ACC112 (cell line): ENCODE results near the gene GSTM3.

Experiments
- H2AFZ ChIP-seq: fragments of 200-600 bp; sonication (generic); one replicate; pipeline ENCODE4 v1.6.0; 2017; ENCODE audit warnings: antibody characterized with exemption, low read length; ENCODE audit not compliant: unreplicated experiment
- H3K27ac ChIP-seq: fragments of 200-600 bp; sonication (generic); 2 replicates; pipeline ENCODE4 v1.5.1; 2014; ENCODE audit warnings: low read depth, mild to moderate bottlenecking, antibody characterized with exemption, low read length, moderate library complexity
- H3K27me3 ChIP-seq: fragments of 200-600 bp; sonication (generic); 2 replicates; pipeline ENCODE4 v1.6.1; 2014; ENCODE audit warnings: mild to moderate bottlenecking, antibody characterized with exemption, low read length, moderate library complexity, mixed read lengths; ENCODE audit not compliant: insufficient read depth
- H3K36me3 ChIP-seq: fragments of 200-600 bp; sonication (generic); 2 replicates; pipeline ENCODE4 v1.6.1; 2016; ENCODE audit warnings: mild to moderate bottlenecking, antibody characterized with exemption, low read length, moderate library complexity, mixed read lengths; ENCODE audit not compliant: insufficient read depth
- H3K4me1 ChIP-seq: fragments of 200-600 bp; sonication (generic); one replicate; pipeline ENCODE4 v1.6.1; 2016; ENCODE audit warnings: low read length, mixed read lengths; ENCODE audit not compliant: insufficient read depth, unreplicated experiment, control insufficient read depth
- H3K4me3 ChIP-seq: fragments of 200-600 bp; sonication (generic); 2 replicates; pipeline ENCODE4 v1.5.1; 2014; ENCODE audit warnings: mild to moderate bottlenecking, low read depth, low read length
- H3K79me2 ChIP-seq: fragments of 200-600 bp; sonication (generic); one replicate; pipeline ENCODE4 v1.6.0; 2016; ENCODE audit warnings: low read length; ENCODE audit not compliant: control insufficient read depth, unreplicated experiment, insufficient read depth

Gene GSTM3

DNA sequence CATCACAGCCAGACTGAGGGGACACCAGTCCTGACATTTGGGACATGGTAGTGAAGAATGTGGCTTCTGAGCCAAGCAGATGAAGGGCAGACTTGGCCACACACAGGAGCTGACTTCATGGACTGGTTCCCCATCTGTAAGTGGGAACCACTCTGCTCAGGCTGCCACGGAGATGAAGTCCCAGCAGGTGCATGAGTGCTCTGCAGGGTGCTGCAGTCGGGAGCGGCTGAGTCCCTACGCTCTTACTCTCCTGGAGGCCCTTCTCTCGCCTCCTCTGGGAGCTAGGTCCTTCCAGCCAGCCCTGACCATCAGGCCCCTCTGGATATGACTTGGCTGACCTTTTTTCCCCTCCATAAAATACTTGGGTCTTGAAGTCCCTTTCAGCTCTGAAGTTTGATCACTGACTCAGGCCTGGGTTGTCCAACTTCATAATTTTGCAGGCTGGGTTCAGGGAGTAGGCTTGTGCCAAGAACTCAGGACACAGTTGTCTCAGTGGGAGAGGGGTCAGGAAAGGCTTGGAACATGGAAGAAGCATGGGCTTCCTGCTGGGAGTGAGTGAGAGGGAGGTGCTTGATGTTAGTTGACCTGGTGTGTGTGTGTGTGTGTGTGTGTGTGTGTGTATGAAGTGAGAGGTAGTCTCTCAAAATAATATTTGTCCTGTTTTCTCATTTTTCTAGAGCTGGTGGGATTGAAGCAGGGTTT, 43.9 kb upstream of the GSTM3 start:
- Histone ChIP-seq H3K27me3 (no peaks in the 10 kb centered on the region), H3K36me3 (no peaks in the 10 kb centered on the region; the same call in 1 of the 2 replicates), H3K27ac (no peak overlapping the region), H3K79me2 (no peaks in the 10 kb centered on the region), H3K4me3 (no peak overlapping the region), H3K4me1 (peaks cover 41% of the 10 kb centered on the region), H2AFZ (no peak overlapping the region)

DNA sequence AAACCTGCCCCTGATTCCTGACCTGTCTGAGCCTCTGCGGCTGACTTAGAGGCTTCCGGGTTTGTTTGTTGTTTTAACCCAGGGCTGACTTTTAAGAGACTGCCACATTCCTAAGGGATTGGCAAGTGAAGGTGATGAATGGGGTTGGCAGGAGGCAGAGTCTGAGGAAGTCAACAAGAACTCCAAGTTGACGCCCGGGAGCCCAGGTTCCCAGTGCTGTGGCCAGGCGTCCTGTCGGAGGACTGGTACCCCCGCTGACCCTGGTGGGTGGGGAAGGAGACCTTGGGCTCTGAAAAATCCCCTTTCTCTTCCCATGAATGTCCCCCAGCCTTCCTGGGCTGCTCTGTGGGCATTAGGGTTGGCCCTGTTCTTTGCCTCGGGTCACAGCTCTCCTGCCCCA, 42.6 kb upstream of the GSTM3 start:
- Histone ChIP-seq H2AFZ (peak overlapping the region; percentile 21), H3K36me3 (no peaks in the 10 kb centered on the region; the same call in 1 of the 2 replicates), H3K4me1 (peaks cover 41% of the 10 kb centered on the region), H3K27me3 (no peaks in the 10 kb centered on the region), H3K27ac (no peak overlapping the region; the same call in 1 of the 2 replicates), H3K79me2 (no peaks in the 10 kb centered on the region), H3K4me3 (peak overlapping the region; percentile 25; the same call in 1 of the 2 replicates)

DNA sequence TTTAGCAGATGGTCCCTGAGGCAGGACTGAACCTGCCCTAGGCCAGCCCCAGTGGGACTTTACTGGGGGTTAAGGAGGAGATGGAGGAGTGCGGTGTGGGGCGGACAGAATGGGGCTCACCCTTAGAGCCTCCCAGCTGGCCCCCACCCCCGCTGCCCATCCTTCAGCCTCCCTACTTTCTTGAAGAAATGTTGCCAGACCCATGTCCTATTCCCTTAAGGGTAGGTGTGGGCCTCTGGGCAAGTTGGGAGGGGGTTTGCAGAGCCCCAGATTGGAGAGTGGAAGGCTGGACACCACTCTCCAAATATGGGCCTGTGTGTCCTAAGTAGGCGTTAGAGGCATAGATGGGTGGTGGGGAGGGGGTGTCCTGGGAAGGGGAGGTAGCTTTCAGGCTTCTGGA, 42.1 kb upstream of the GSTM3 start:
- no peaks in the 10 kb centered on the region for H3K27me3 ChIP-seq
- no peak overlapping the region for H3K4me3 ChIP-seq
- H3K36me3 ChIP-seq, result no peaks in the 10 kb centered on the region; the same call in 1 of the 2 replicates
- H3K27ac ChIP-seq, result no peak overlapping the region
- peaks cover 41% of the 10 kb centered on the region for H3K4me1 ChIP-seq
- H2AFZ ChIP-seq, result no peak overlapping the region
- no peaks in the 10 kb centered on the region for H3K79me2 ChIP-seq

DNA sequence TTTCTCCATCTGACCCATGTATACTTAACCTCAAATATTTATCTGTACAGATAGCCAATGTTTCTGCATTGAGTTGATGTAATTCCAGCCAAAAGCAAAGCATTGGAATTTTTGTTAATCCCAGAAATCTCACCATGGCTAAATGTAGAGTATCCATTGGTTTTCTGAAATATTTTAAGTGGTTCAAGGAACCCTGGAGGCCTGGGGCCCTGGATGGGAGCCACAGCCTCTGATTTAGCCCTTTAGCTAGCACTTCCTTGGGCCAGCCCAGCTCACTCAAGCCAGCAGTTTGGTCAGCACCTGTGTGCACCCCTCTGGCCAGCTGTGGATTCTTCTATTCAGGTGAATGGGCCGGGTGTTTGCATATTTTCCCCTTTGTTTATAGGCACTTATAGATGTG, 41.7 kb upstream of the GSTM3 start:
- Histone ChIP-seq H3K79me2 (no peaks in the 10 kb centered on the region), H2AFZ (no peak overlapping the region), H3K27ac (no peak overlapping the region), H3K27me3 (no peaks in the 10 kb centered on the region), H3K4me1 (peaks cover 38% of the 10 kb centered on the region), H3K4me3 (no peak overlapping the region), H3K36me3 (no peaks in the 10 kb centered on the region; the same call in 1 of the 2 replicates)

DNA sequence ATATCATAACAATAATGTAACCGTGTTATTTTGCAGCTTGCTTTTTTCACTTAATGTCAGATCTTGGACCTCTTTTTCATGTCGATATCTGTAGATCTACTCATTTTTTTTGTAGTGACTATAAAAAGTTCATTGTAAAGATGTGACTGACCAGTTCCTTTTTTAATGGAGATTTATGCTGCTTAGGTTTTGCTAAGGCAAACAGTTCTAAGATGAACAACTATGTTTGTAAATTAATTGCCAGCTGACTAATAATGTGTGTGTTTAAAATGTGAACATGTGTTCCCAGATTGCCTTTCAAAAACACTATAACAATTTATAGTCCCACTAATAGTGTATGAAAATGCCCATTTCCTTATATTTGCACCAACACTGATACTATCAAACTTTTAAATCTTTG, 41.0 kb upstream of the GSTM3 start:
- H2AFZ ChIP-seq, result no peak overlapping the region
- H3K4me1 ChIP-seq, result peaks cover 38% of the 10 kb centered on the region
- no peak overlapping the region for H3K27ac ChIP-seq
- H3K36me3 ChIP-seq, result no peaks in the 10 kb centered on the region; the same call in 1 of the 2 replicates
- no peak overlapping the region for H3K4me3 ChIP-seq
- no peaks in the 10 kb centered on the region for H3K27me3 ChIP-seq
- no peaks in the 10 kb centered on the region for H3K79me2 ChIP-seq

DNA sequence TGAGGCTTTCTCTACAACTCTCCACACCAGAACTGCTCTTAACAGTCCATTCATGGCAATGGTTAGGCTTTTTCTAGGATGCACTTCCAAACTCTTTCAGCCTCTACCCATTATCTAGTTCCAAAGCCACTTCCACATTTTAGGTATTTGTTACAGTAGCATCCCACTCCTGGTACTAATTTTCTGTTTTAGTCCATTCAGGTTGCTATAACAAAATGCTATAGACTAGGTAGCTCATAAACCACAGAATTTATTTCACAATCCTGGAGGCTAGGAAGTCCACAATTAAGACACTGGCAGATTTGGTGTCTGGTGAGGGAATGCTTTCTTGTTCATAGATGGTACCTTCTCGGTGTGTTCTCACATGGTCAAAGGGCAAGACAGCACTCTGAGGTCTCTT, 40.1 kb upstream of the GSTM3 start:
- Histone ChIP-seq H3K4me3 (no peak overlapping the region), H3K36me3 (no peaks in the 10 kb centered on the region; the same call in 1 of the 2 replicates), H3K27me3 (no peaks in the 10 kb centered on the region), H2AFZ (no peak overlapping the region), H3K79me2 (no peaks in the 10 kb centered on the region), H3K4me1 (peaks cover 30% of the 10 kb centered on the region), H3K27ac (no peak overlapping the region)

DNA sequence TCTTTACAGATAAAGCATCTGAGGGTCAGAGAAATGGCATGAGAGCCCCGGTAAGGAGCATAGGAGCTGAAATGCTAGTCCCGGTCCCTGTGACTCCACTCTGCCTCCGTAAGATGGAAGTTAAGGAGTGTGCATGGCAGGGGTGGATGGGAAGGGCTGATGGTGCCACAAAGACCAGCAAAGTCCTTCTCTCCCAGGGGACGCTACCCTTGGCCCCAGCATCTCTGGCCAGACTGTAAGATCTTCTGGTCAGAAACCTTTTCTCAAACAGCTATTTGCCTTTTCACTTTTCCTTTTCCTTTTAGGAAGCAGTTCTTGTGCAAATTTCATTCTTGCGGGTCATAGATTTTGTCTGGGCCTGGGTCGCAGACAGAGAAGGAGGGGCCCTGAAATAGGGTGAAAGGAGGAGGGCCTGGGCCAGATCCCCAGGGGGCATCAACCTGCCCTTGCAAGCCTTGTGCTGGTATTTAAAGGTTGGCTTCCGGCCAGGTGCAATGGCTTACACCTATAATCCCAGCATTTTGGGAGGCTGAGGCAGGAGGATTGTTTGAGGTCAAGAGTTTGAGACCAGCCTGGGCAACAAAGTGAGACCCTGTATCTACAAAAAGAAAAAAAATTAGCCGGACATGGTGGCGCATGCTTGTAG, 37.3 kb upstream of the GSTM3 start:
- H3K27me3 ChIP-seq, result no peaks in the 10 kb centered on the region
- peaks cover 17% of the 10 kb centered on the region for H3K4me1 ChIP-seq
- H3K79me2 ChIP-seq, result no peaks in the 10 kb centered on the region
- H3K27ac ChIP-seq, result no peak overlapping the region
- no peaks in the 10 kb centered on the region; the same call in 1 of the 2 replicates for H3K36me3 ChIP-seq
- no peak overlapping the region for H2AFZ ChIP-seq
- H3K4me3 ChIP-seq, result no peak overlapping the region

DNA sequence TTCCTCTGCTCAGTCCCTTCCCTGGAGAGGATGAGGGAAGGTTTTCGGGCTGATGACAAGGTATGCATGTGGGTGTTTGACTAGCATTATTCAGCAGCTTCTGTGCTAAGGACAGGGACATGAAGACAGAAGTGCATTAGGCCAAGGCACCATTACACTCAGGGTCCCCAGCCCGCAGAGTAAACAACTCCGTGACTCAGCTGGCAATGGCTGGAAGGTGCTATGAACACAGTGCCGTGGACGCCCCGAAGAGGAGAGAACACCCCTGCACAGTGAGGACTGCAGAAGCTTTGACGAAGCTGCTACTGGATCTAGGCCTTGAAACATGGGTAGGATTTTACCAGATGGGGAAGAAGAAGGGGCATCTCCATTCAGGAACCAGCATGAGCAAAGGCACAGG, 36.6 kb upstream of the GSTM3 start:
- Histone ChIP-seq H3K36me3 (no peaks in the 10 kb centered on the region; the same call in 1 of the 2 replicates), H3K27me3 (no peaks in the 10 kb centered on the region), H3K79me2 (no peaks in the 10 kb centered on the region), H3K4me1 (peaks cover 10% of the 10 kb centered on the region), H3K4me3 (no peak overlapping the region), H3K27ac (no peak overlapping the region), H2AFZ (no peak overlapping the region)

DNA sequence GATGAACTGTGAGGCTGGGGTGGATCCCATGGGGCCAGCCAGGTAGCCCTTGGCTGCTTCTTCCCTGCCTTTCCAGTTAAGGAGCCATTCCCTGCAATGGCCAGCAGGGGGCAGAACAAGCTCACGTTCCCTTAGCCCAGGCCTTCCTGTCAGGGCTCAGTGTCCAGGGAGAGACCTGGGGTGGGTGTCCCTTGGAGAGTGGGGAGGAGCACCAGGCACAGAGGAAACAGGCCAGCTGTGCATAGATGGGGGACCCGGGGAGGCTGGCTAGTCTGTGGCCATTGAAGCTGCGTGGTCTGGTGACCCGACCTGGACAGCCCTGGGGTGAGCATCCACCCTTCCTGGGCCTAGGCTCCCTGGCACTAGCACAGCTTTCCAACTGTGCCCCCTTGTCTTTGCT, 36.1 kb upstream of the GSTM3 start:
- H2AFZ ChIP-seq, result no peak overlapping the region
- no peaks in the 10 kb centered on the region for H3K27me3 ChIP-seq
- H3K36me3 ChIP-seq, result no peaks in the 10 kb centered on the region; the same call in 1 of the 2 replicates
- no peak overlapping the region for H3K27ac ChIP-seq
- H3K4me1 ChIP-seq, result peaks cover 8% of the 10 kb centered on the region
- no peak overlapping the region for H3K4me3 ChIP-seq
- H3K79me2 ChIP-seq, result no peaks in the 10 kb centered on the region

DNA sequence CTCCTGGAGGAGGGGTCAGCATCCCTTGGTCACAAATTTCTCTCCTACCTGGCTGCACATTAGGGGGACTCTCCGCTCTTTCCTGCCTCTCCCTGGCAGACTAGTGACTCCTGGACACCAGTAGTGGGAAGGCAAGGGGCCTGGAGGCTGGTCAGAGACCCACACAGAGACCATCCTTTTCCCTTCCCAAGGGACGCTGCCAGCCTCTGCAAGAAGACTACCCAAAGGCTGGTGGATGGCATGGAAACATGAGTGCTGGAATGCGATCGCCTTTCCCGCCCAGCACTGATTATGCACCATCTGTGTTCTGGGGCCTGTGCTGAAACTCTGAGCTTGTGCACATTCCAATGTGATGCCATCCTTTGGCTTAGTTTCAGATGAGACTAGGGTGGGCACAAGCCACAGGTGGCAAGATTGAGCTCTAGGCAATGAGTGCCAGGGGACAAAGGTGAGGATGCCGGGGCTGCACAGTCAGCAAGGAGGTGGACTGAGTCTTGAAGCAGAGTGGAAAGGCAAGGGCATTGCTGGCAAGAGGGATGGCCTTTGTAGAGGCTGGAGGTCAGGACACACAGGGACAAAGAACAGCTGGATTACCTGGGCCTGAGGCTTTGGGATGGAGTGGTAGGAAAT, 35.5 kb upstream of the GSTM3 start:
- Histone ChIP-seq H3K4me1 (peaks cover 8% of the 10 kb centered on the region), H3K27me3 (no peaks in the 10 kb centered on the region), H3K4me3 (no peak overlapping the region), H3K79me2 (no peaks in the 10 kb centered on the region), H3K27ac (no peak overlapping the region), H2AFZ (no peak overlapping the region), H3K36me3 (no peaks in the 10 kb centered on the region; the same call in 1 of the 2 replicates)
